Keratinocyte (primary cell): ENCODE measurements around the gene PRMT1. TPM values are rescaled to one million over a fixed set of nuclear protein-coding genes. Genes with fewer than 3 reads are reported as not detected.

Experiments used
- DNase-seq: peaks from one replicate; pipeline ENCODE4 v3.0.0-alpha.2; 2011; ENCODE audit warnings: low read depth, missing footprints, low spot score
- FAIRE-seq: peaks from 2 replicates; lab custom pipeline; 2011; peaks lifted over from hg19 to GRCh38; lab: Jason Lieb, UNC
- H2AFZ ChIP-seq: 2 replicates; pipeline ENCODE4 v1.6.0; 2012; ENCODE audit warnings: low read length, control low read depth, inconsistent platforms; ENCODE audit not compliant: control insufficient read depth
- H3K27ac ChIP-seq: 2 replicates; pipeline ENCODE4 v1.5.1; 2011; ENCODE audit warnings: low read length; ENCODE audit not compliant: control insufficient read depth, insufficient read depth
- H3K27me3 ChIP-seq: 3 replicates; pipeline ENCODE4 v1.6.0; 2011; ENCODE audit warnings: low read length; ENCODE audit not compliant: control insufficient read depth, insufficient read depth; ENCODE audit errors: extremely low read depth
- H3K36me3 ChIP-seq, 2 experiments: 2 replicates in 1 of 2; 3 replicates in 1 of 2; pipeline ENCODE4 v1.5.1; 2011; ENCODE audit warnings: low read length in 2 of 2, mild to moderate bottlenecking in 1 of 2; ENCODE audit not compliant: control insufficient read depth in 2 of 2, insufficient read depth in 2 of 2; ENCODE audit errors: extremely low read depth in 1 of 2
- H3K4me1 ChIP-seq: 3 replicates; pipeline ENCODE4 v1.5.1; 2011; ENCODE audit warnings: low read length; ENCODE audit not compliant: control insufficient read depth, insufficient read depth; ENCODE audit errors: extremely low read depth
- H3K4me2 ChIP-seq: 3 replicates; pipeline ENCODE4 v1.6.0; 2011; ENCODE audit warnings: low read depth, low read length; ENCODE audit not compliant: control insufficient read depth, insufficient read depth; ENCODE audit errors: extremely low read depth
- H3K4me3 ChIP-seq, 3 experiments: fragments of 200-600 bp in 1 of 3; sonication (generic) in 1 of 3; 2 replicates in 2 of 3; 3 replicates in 1 of 3; pipeline ENCODE4 v1.5.1; 2011 to 2016; ENCODE audit warnings: low read length in 3 of 3, mild to moderate bottlenecking in 3 of 3, control low read depth in 2 of 3, inconsistent platforms in 1 of 3, low read depth in 1 of 3, mixed read lengths in 1 of 3, mixed run types in 1 of 3, moderate library complexity in 1 of 3; ENCODE audit not compliant: control insufficient read depth in 2 of 3, insufficient read depth in 2 of 3; ENCODE audit errors: extremely low read depth in 1 of 3
- H3K79me2 ChIP-seq: 2 replicates; pipeline ENCODE4 v1.6.0; 2012; ENCODE audit warnings: low read length; ENCODE audit not compliant: control insufficient read depth, insufficient read depth
- H3K9ac ChIP-seq: 3 replicates; pipeline ENCODE4 v1.6.0; 2011; ENCODE audit warnings: low read length; ENCODE audit not compliant: control insufficient read depth, insufficient read depth; ENCODE audit errors: extremely low read depth
- H3K9me1 ChIP-seq: 3 replicates; pipeline ENCODE4 v1.6.0; 2011; ENCODE audit warnings: low read length; ENCODE audit not compliant: control insufficient read depth, insufficient read depth; ENCODE audit errors: extremely low read depth
- H3K9me3 ChIP-seq: 2 replicates; pipeline ENCODE4 v1.5.1; 2012; ENCODE audit warnings: low read depth, low read length; ENCODE audit not compliant: control insufficient read depth
- H4K20me1 ChIP-seq: 3 replicates; pipeline ENCODE4 v1.6.0; 2011; ENCODE audit warnings: low read length; ENCODE audit not compliant: control insufficient read depth, insufficient read depth; ENCODE audit errors: extremely low read depth
- CTCF ChIP-seq, 3 experiments: IDR thresholded peaks in 1 of 3; conservative IDR thresholded peaks in 1 of 3; optimal IDR thresholded peaks in 1 of 3; 2 replicates in 2 of 3; 3 replicates in 1 of 3; pipeline versions ENCODE3 to v1.5.1; 2011; ENCODE audit warnings: low read length in 3 of 3, mild to moderate bottlenecking in 3 of 3, moderate library complexity in 2 of 3, control low read depth in 1 of 3, inconsistent platforms in 1 of 3; ENCODE audit not compliant: insufficient read depth in 2 of 3; ENCODE audit errors: extremely low read depth in 1 of 3
- EZH2 ChIP-seq: IDR thresholded peaks from one replicate; pipeline ENCODE4 v1.6.1; 2012; ENCODE audit warnings: inconsistent platforms, mild to moderate bottlenecking, low read length, moderate library complexity
- dilution Hi-C: fragments of 300-500 bp; cut with MboI; formaldehyde crosslinking; loops from one replicate; pipeline ENCODE4 v1.7.0; 2020; ENCODE audit warnings: low sequenced_read_pairs; ENCODE audit not compliant: extremely low pct_ligation_motif_present
- polyA plus RNA-seq, 5 experiments: library from polyadenylated mRNA; depleted of rRNA in 3 of 5; stranded (reverse) in 3 of 5; stranded (forward) in 1 of 5; unstranded in 1 of 5; fragments of >200 nt; gene quantifications; 1 replicate in 1 of 5; 2 replicates in 3 of 5; 3 replicates in 1 of 5; pipeline versions ENCODE4 v1.2.1 to v1.2.3, GENCODE V29; 2011 to 2012; ENCODE audit warnings: missing spikeins in 2 of 5, low read depth in 1 of 5, low replicate concordance in 1 of 5

PRMT1 gene
- polyA plus RNA-seq, 1 donor (not counting 4 experiments of a cell fraction or from before 2014, with no cell fraction given) = 280 TPM

DNA sequence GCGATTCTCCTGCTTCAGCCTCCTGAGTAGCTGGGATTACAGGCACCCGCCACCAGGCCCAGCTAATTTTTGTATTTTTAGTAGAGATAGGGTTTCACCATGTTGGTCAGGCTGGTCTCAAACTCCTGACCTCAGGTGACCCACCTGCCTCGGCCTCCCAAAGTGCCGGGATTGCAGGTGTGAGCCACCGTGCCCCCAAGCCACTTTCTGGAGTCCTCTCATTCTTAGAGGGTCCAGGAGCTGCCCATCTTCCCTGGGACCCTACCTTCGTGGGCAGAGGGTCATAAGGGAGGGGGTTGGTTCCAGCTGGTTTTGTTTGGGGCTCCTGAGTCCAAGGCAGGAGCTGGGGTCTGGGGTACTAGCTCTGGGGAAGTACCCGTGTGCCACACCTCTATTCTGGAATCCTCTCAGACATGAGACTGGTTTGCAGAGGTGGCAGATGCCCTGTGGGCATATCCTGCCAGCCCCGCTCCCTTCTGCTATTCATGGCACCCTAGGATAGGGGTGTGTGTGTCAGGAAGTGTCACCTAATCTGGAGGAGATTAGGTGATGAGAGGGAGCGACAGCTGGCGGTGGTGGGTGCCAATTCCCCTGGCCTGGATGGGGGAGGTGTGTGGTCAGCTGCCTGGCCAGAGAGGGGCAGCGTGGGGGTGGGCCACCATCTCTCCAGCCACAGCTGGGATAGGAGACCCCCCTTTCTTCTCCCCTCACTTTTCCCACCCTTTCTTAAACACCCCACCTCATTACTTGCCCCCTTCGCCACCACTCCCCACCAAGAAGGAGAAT is 2.1 kb downstream of the PRMT1 start:
- dilution Hi-C loops = no loop called here
- Histone ChIP-seq H4K20me1 (peaks cover 27% of the 10 kb centered on the region), H3K4me2 (peak overlapping the region; percentile 98), H3K27ac (no peak overlapping the region), H2AFZ (no peak overlapping the region), H3K4me1 (peaks cover 24% of the 10 kb centered on the region), H3K4me3 (peak overlapping the region; percentile 2 to 20 (median 11)), H3K36me3 (peaks cover 23 to 24% of the 10 kb centered on the region in 2 experiments), H3K27me3 (no peaks in the 10 kb centered on the region), H3K9me1 (no peaks in the 10 kb centered on the region), H3K9me3 (no peaks in the 10 kb centered on the region), H3K9ac (peak overlapping the region; percentile 6), H3K79me2 (peaks cover 50% of the 10 kb centered on the region)
- DNase-seq = no peak
- TF ChIP-seq EZH2 (no peak), CTCF (optimal IDR thresholded peaks at IDR 0.05 in 1 of 3, IDR thresholded peaks at IDR 0.05 in 1 of 3, conservative IDR thresholded peaks at IDR 0.05 in 1 of 3; ENCODE audit: extremely low read depth in 1 of 3, insufficient read depth in 2 of 3, low read length in 3 of 3) (no peak)
- FAIRE-seq = no peak

GRCh38 chr19:49679771-49680413 is 2.8 kb downstream of the PRMT1 start:
- Histone ChIP-seq H3K9me3 (no peaks in the 10 kb centered on the region), H3K4me3 (no peak overlapping the region), H3K4me2 (peak overlapping the region; percentile 54), H3K9ac (peak overlapping the region; percentile 37), H3K27ac (no peak overlapping the region), H3K36me3 (peaks cover 28 to 29% of the 10 kb centered on the region in 2 experiments), H4K20me1 (peaks cover 27% of the 10 kb centered on the region), H2AFZ (no peak overlapping the region), H3K27me3 (no peaks in the 10 kb centered on the region), H3K4me1 (peaks cover 24% of the 10 kb centered on the region), H3K79me2 (peaks cover 51% of the 10 kb centered on the region), H3K9me1 (no peaks in the 10 kb centered on the region)
- no peak for FAIRE-seq
- no peak for TF ChIP-seq CTCF (optimal IDR thresholded peaks at IDR 0.05 in 1 of 3, IDR thresholded peaks at IDR 0.05 in 1 of 3, conservative IDR thresholded peaks at IDR 0.05 in 1 of 3; ENCODE audit: extremely low read depth in 1 of 3, insufficient read depth in 2 of 3, low read length in 3 of 3)
- TF ChIP-seq EZH2 = no peak
- dilution Hi-C loops = no loop called here
- DNase-seq = no peak
